SJCRH30 (cell line): Measurements from ENCODE around the gene RUNX3. TPM values are rescaled to one million over a fixed set of nuclear protein-coding genes. Genes with fewer than 3 reads are reported as not detected.

ENCODE experiments used
- DNase-seq, 2 experiments: peaks; one replicate each; pipeline ENCODE4 v3.0.0-alpha.2; 2015 to 2020
- H3K27ac ChIP-seq: fragments of 250-450 bp; sonication (Bioruptor Pico); 2 replicates; pipeline ENCODE4 v1.5.1; 2020; ENCODE audit warnings: mild to moderate bottlenecking, moderate library complexity
- H3K27me3 ChIP-seq: fragments of 250-450 bp; sonication (Bioruptor Pico); 2 replicates; pipeline ENCODE4 v1.5.1; 2020; ENCODE audit warnings: mild to moderate bottlenecking, moderate library complexity
- H3K36me3 ChIP-seq: fragments of 250-450 bp; sonication (Bioruptor Pico); 2 replicates; pipeline ENCODE4 v1.5.1; 2020; ENCODE audit warnings: mild to moderate bottlenecking, moderate library complexity
- H3K4me1 ChIP-seq: fragments of 250-450 bp; sonication (Bioruptor Pico); 2 replicates; pipeline ENCODE4 v1.5.1; 2020; ENCODE audit warnings: mild to moderate bottlenecking, moderate library complexity
- H3K4me3 ChIP-seq: fragments of 250-450 bp; sonication (Bioruptor Pico); 2 replicates; pipeline ENCODE4 v1.5.1; 2020; ENCODE audit warnings: mild to moderate bottlenecking, moderate library complexity
- H3K9me3 ChIP-seq: fragments of 250-450 bp; sonication (Bioruptor Pico); replicated peaks from 2 replicates; pipeline ENCODE4 v1.5.1; 2020; ENCODE audit warnings: mild to moderate bottlenecking, moderate library complexity
- total RNA-seq: library from RNA; depleted of rRNA; stranded (reverse); fragments of >200 nt; shearing (Covaris generic); gene quantifications from 2 replicates; pipeline ENCODE4 v1.2.3, GENCODE V29; 2014

Gene RUNX3
- total RNA-seq, 1 experiment from 2014 or later, result 0.02 TPM

DNA sequence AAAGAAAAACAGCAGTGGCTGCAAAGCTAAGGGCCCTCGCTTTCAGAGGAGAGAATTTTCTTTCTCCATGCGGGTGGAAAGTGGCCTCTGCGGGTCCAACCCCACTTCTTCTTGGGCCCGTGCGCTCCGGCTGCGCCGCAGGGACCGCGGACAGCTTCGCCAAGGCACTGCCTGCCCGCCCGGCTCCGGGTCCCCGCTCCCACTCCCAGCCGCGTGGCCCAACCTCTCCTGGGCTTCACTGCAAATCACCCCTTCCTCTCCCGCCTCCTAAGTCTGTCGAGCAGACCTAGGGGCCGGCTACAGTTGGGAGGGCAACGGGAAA lies 1.0 kb upstream of the RUNX3 start:
- H3K27me3 ChIP-seq, result peaks cover 24% of the 10 kb centered on the region
- DNase-seq, result no peak
- no peak overlapping the region for H3K4me3 ChIP-seq
- H3K4me1 ChIP-seq, result no peaks in the 10 kb centered on the region
- no peak overlapping the region for H3K27ac ChIP-seq
- H3K36me3 ChIP-seq, result no peaks in the 10 kb centered on the region
- H3K9me3 ChIP-seq, result no peaks in the 10 kb centered on the region

DNA sequence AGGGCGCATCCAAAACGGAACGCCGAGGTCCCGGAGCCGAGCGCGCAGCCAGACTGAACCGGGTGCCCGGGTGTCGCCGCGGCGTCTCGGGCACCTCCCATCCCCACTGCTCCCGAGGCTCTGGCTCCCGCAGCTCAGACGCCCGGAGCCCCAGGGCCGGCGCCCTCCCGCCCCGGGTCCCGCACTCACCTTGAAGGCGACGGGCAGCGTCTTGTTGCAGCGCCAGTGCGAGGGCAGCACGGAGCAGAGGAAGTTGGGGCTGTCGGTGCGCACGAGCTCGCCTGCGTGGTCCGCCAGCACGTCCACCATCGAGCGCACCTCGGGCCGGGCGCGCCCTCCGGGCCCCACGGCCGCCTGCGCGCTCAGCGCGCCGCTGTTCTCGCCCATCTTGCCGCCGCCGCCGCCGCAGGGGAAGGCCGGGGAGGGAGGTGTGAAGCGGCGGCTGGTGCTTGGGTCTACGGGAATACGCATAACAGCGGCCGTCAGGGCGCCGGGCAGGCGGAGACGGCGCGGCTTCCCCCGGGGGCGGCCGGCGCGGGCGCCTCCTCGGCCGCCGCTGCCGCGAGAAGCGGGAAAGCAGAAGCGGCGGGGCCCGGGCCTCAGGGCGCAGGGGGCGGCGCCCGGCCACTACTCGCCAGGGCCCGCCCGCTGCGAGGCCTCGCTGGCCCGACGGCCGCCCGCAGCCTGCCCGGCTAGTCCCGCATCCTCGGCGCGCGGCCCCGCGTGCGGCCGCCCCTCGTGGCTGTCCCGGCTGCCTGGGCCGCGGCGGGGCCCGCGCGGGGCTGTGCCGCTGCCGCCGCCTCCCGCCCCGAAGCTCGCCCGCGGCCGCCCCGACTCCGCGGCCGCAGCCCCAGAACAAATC lies 447 bp downstream of the RUNX3 start:
- no peak for DNase-seq
- Histone ChIP-seq H3K4me3 (no peak overlapping the region), H3K27me3 (peaks cover 19% of the 10 kb centered on the region), H3K4me1 (no peaks in the 10 kb centered on the region), H3K9me3 (no peaks in the 10 kb centered on the region), H3K36me3 (no peaks in the 10 kb centered on the region), H3K27ac (no peak overlapping the region)

DNA sequence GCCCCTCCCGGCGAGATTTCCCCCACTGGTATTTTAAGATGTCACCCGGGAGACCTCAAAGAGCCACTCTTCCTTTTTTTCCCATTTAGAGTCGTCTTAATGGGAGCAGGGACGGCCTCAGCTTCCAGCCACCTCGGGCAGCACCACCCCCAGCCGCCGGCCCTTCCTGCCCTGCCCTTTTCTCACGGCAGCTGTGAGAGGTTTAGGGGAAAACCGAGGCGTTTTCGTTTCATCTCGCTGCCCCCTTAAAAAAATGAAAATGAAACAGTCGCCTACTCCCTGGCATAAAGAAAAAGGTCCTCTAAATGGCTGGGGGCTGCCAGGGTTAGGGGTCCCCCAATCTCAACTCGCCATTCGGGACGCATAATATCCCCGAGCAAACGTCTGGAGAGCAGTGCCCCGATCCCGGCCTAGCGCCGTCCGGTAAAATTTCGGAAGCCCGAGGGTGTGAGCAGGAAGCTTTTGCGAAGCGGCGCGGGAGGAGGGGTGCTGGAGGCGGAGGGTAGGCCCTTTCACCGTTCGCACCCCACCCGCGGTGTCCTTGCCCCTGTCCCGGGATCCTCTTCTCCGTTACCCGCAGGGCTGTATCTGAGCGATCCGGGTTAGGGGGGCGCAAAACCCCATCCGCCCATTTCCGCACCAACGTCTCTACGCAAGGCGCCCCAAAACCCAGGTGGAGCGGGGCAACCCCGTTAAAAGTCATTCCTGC lies 1.2 kb downstream of the RUNX3 start:
- Histone ChIP-seq H3K4me1 (no peaks in the 10 kb centered on the region), H3K36me3 (no peaks in the 10 kb centered on the region), H3K9me3 (no peaks in the 10 kb centered on the region), H3K27ac (no peak overlapping the region), H3K27me3 (peaks cover 19% of the 10 kb centered on the region), H3K4me3 (no peak overlapping the region)
- no peak for DNase-seq

DNA sequence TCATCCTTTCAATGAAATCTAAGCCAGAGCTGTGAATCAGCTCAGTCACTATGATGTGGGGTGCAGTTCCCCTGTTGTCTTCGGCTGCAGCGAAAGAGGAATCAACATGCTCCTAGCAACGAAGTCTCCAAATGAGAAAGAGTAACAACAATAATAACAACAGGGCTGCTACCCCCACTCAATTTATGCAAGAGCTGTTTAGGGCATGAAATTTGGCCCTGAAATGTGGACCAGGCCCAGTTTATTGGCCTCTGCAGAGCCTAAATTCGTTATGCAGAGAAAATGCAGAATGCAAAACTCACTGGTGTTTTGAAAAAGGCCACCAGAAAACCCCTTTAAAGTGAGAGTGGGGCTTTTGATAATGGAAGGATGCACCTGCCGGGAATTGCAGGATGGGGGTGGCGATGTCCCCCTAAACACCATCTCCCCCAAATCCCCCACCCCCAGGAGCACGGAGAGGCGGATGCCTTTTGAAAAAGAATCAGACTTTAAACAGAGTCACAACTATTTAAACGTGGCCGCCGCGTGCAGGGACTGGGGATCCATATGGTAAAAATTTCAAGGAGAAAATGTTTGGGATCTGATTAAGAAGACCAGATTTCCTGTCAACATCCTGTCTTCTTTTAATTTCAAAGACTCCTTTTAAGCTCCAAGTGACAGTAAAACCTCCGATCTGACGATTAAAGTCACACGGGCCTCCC lies 1.9 kb downstream of the RUNX3 start:
- no peak overlapping the region for H3K27ac ChIP-seq
- no peaks in the 10 kb centered on the region for H3K4me1 ChIP-seq
- H3K4me3 ChIP-seq, result no peak overlapping the region
- DNase-seq, result no peak
- no peaks in the 10 kb centered on the region for H3K36me3 ChIP-seq
- no peaks in the 10 kb centered on the region for H3K9me3 ChIP-seq
- peaks cover 19% of the 10 kb centered on the region for H3K27me3 ChIP-seq

DNA sequence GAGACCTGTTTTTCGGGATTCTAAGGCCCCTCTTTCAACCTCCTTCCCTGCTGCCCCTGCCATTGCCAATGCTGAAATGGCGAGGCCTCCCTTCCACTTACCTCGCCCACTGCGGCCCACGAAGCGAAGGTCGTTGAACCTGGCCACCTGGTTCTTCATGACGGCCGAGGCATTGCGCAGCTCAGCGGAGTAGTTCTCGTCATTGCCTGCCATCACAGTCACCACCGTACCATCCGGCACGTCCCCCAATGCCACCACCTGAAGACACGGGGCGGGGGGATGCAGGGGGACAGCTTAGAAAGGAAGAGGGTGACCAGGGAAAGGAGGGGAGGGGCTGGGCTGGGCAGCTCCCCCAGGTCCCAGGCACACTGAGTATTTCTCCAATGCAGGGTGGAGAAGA lies 2.6 kb downstream of the RUNX3 start:
- Histone ChIP-seq H3K27me3 (peaks cover 23% of the 10 kb centered on the region), H3K4me1 (no peaks in the 10 kb centered on the region), H3K9me3 (no peaks in the 10 kb centered on the region), H3K36me3 (no peaks in the 10 kb centered on the region), H3K27ac (no peak overlapping the region), H3K4me3 (no peak overlapping the region)
- no peak for DNase-seq

DNA sequence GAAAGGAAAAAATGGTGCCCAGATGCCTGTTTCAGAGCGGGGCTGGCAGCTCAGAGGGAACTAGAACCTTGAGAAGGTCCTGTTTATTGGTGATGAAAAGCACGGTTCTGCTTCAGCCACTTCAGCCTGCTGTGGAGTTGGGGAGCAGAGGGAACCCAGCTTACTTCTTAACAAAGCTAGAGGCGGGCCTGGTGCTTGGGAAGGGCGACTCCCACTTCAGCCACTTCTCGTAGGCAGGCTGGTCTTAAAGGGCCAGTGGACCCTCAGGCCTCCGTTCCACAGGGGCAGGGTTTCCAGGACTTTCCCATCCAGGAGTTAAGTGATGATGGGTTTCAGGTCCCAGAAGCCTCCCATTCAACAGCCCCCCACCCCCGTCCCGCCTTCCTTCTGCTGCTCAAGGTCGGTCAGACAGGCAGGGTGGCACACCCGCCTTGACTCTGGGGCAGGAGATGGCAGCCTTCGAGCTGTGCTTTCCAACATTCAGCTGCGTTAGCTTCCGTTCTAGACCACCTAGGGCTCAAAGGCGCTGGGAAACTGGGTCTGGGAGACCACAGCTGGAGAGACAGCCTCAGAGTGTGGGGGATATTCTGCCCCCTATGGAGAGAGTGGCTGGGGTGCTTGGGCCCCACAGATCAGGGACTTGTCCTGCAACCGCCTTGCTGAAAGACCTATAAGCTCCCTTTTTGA lies 3.4 kb downstream of the RUNX3 start:
- H3K36me3 ChIP-seq, result no peaks in the 10 kb centered on the region
- peak in 1 of 2 experiments; percentile 20 for DNase-seq
- H3K9me3 ChIP-seq, result no peaks in the 10 kb centered on the region
- peaks cover 26% of the 10 kb centered on the region for H3K27me3 ChIP-seq
- no peak overlapping the region for H3K4me3 ChIP-seq
- no peaks in the 10 kb centered on the region for H3K4me1 ChIP-seq
- no peak overlapping the region for H3K27ac ChIP-seq

DNA sequence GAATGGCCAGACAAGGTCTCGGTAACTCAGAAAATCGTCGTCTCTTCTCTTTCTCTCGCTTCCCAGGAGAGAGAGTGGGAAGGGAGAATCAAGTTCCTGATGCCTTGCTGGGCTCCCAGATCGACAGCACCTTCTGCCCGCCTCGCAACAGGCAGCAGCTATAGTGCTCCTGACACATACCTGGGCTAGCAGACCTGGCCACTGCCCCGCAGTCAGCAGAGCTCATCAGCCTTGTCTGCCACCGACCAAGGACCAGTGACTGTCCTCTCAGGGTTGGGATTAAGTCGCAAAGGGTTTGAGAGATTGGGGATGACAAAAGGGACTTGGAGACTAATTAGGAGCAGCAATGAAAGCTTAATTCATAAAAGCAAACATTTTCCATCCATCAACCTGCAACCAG lies 4.1 kb downstream of the RUNX3 start:
- H3K27me3 ChIP-seq, result peaks cover 33% of the 10 kb centered on the region
- H3K36me3 ChIP-seq, result no peaks in the 10 kb centered on the region
- H3K4me3 ChIP-seq, result no peak overlapping the region
- DNase-seq, result no peak
- H3K27ac ChIP-seq, result no peak overlapping the region
- no peaks in the 10 kb centered on the region for H3K4me1 ChIP-seq
- H3K9me3 ChIP-seq, result no peaks in the 10 kb centered on the region

DNA sequence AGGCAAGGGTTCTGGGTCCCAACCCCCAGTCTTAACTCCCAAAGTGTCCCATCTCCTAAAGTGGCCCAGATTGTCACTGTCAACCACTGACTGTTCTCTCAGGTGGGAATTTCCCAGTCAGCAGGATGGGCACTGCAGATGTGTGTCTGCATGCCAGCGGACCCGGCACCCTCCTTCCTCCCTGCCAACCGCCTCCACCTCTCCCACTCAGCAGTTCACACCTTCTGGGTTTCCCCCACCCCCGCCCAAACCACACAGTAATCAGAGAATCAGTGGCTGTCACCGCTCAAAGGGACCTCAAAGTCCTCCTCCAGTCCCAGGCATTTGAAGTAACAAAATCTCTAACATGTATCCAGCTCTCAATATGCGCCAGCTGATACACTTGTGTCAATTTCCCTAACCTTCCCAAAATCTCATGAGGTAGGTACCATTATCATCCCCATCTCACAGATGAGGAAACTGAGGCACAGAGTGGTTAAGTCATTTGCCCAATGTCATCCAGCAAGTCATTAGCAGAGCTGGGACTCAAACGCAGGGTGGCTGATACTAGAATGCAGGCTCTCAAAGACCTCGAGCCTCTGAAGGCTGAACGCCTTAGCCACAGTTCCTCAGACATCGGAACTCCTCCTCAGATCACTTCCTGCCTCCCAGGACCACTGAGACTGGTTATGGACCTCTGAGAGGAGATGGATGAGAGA lies 4.8 kb downstream of the RUNX3 start:
- Histone ChIP-seq H3K9me3 (no peaks in the 10 kb centered on the region), H3K4me3 (no peak overlapping the region), H3K36me3 (no peaks in the 10 kb centered on the region), H3K27me3 (peaks cover 39% of the 10 kb centered on the region), H3K4me1 (no peaks in the 10 kb centered on the region), H3K27ac (no peak overlapping the region)
- DNase-seq, result no peak

DNA sequence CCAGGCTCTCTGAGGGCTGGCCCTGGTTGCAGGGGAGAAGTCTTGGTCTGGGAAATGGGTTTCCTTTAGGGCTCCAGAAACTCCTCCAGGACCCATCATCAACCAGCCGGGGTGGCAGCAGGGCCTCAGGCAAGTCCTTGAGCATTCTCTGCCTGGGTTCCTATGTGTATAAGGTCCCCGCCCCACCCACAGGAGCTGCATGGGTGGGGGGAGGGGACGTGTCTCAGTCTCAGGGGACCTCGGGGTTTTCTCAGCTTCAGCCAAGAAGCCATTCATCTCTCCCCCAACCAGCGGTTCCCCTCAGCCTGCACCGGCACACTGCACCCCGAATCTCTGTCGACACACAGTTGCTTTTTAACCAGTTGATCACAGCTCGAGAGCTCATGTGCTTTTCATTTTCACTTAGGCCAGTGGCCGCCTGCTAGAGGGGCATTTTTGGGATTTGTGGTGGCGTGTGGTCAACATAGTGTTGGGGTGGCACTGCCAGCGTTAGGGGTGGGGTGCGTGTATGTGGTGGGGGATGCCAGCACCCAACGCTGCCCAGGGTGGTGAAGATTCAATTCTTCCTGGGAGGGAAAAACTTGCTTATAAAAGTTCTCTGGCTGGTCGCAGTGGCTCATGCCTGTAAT lies 6.5 kb downstream of the RUNX3 start:
- Histone ChIP-seq H3K36me3 (no peaks in the 10 kb centered on the region), H3K27ac (no peak overlapping the region), H3K27me3 (peaks cover 48% of the 10 kb centered on the region), H3K4me1 (peaks cover 6% of the 10 kb centered on the region; the same call in 1 of the 2 replicates), H3K4me3 (no peak overlapping the region), H3K9me3 (no peaks in the 10 kb centered on the region)
- DNase-seq, result no peak

DNA sequence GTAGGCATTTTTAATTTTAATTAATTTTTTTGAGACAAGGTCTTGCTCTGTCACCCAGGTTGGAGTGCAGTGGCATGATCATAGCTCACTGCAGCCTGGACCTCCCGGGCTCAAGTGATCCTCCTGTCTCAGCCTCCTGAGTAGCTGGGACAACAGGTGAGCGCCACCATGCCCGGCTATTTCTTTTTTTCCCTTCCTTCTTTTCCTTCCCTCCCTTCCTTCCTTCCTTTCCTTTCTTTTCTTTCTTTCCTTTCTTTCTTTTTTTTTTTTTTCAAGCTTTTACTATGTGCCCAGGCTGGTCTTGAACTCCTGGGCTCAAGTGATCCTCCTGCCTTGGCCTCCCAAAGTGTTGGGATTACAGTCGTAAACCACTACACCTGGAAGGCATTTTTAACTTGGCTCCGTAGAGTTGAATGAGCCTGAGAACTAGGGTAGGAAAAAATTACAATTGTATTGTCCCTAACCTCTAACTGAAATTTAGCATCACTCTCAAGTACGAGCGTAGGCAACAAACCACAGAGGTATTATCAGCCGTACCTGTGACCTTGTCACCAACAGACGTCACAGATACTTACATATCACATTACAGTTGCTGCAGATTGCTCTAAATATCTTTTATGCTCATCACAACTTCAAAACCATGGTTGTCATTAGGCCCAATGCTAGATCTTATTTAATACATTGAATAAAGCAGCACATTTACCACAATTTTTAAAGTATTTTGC lies 8.0 kb downstream of the RUNX3 start:
- no peak overlapping the region for H3K27ac ChIP-seq

DNA sequence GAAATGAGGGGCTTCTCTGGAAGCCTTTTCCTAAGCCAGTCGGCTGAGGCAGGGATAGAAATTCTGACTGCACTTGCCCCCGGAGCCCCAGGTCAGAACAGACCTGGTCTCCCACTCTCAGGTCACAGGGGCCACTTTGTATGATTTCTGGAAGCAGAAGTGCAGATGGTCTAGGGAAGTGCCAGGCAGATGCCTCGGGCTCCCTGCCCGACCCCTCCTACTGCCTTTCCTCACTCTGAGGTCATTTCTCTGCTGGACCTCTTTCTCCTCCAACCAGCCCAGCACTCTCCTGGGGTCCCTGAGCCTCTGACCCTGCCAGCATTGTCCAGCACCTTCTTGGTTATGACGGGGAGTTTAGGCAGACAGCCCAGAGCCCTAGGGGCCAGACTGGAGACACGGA lies 8.7 kb downstream of the RUNX3 start:
- H3K27me3 ChIP-seq, result peaks cover 37% of the 10 kb centered on the region
- H3K9me3 ChIP-seq, result no peaks in the 10 kb centered on the region

More for the DNA sequence above, 8.0 kb downstream of the RUNX3 start:
- DNase-seq, result no peak
- no peaks in the 10 kb centered on the region for H3K36me3 ChIP-seq
- peaks cover 39% of the 10 kb centered on the region for H3K27me3 ChIP-seq
- H3K9me3 ChIP-seq, result no peaks in the 10 kb centered on the region
- no peak overlapping the region for H3K4me3 ChIP-seq
- H3K4me1 ChIP-seq, result peaks cover 6% of the 10 kb centered on the region; the same call in 1 of the 2 replicates

DNA sequence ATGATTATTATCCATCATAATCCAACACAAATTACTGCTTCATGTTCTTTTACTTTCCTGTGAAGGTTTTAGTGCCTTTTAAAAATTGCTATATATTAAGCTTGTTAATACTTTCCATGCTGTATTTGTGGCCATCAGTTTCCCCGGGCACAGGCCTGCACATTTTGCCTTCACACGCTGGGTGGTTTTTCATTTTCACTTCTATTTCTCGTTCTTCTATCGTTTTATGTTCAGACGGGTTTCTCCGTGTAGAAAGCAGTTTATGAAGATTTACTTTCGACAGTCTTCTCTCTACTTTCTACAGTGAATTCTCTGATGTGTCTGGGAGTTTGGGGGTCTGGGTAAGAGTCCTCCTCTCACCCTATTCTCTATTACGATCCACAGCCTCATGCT lies 9.5 kb downstream of the RUNX3 start:
- peaks cover 42% of the 10 kb centered on the region for H3K27me3 ChIP-seq
- H3K27ac ChIP-seq, result no peak overlapping the region
- no peak overlapping the region for H3K4me3 ChIP-seq
- no peaks in the 10 kb centered on the region for H3K36me3 ChIP-seq
- no peak for DNase-seq
- no peaks in the 10 kb centered on the region for H3K9me3 ChIP-seq
- H3K4me1 ChIP-seq, result peaks cover 9% of the 10 kb centered on the region

More for the DNA sequence above, 8.7 kb downstream of the RUNX3 start:
- Histone ChIP-seq H3K4me3 (no peak overlapping the region), H3K36me3 (no peaks in the 10 kb centered on the region), H3K27ac (no peak overlapping the region), H3K4me1 (peaks cover 6% of the 10 kb centered on the region; the same call in 1 of the 2 replicates)
- no peak for DNase-seq

DNA sequence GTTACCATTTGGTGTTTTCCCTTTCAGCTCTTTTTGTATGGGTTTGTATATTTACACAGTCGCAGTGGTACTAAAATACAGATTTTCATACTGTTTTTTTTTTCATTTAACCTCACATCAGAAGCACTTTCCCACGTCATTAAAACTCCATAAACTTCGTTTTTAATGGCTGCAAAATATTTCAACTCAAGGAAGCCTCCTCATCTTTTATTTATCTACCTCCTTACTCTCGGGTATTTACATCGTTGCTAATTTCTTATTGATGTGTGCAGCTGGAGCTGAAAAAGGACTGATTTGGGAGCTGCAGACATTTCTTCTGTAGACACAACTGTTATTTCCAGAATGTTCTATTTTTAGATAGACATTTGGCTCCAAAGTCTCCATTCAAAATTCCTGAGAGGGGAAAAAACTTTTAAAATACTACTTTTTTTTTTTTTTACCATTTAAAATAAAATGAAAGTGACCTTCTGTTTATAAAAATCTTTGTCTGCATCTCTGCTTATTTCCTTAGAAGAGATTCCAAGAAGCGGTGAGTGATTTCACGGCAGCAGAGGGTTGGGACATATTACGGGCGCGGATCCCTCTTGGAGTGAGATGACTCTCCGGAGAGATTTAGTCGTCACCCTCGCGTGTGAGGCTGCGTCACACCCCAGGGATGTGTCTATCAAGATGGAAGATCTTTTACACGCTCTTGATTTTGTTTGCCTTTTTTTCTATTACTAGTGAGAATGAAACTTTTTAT lies 10.1 kb downstream of the RUNX3 start:
- H3K27me3 ChIP-seq, result peaks cover 46% of the 10 kb centered on the region
- no peak overlapping the region for H3K4me3 ChIP-seq
- H3K27ac ChIP-seq, result no peak overlapping the region
- H3K4me1 ChIP-seq, result peaks cover 14% of the 10 kb centered on the region
- H3K36me3 ChIP-seq, result no peaks in the 10 kb centered on the region
- H3K9me3 ChIP-seq, result no peaks in the 10 kb centered on the region
- peak in 1 of 2 experiments; percentile 20 for DNase-seq
